ENCODE data around the gene ZHX3.

The ZHX3 gene

GRCh38 chr20:41268917-41269652, 48.4 kb downstream of the ZHX3 start:
- H3K4me3 Mint-ChIP-seq, result no peak overlapping the region
- no peaks in the 10 kb centered on the region for H3K27me3 Mint-ChIP-seq
- no peak overlapping the region for H3K27ac Mint-ChIP-seq
- ATAC-seq, result no peak
- peaks cover 16% of the 10 kb centered on the region for H3K36me3 Mint-ChIP-seq
- H3K9me3 Mint-ChIP-seq, result no peaks in the 10 kb centered on the region
- peaks cover 8% of the 10 kb centered on the region for H3K4me1 Mint-ChIP-seq

- H3K36me3 Mint-ChIP-seq, result peaks cover 14% of the 10 kb centered on the region
- no peaks in the 10 kb centered on the region for H3K9me3 Mint-ChIP-seq
- peaks cover 5% of the 10 kb centered on the region for H3K4me1 Mint-ChIP-seq
- ATAC-seq, result no peak
- no peak overlapping the region for H3K4me3 Mint-ChIP-seq
- no peak overlapping the region for H3K27ac Mint-ChIP-seq
- no peaks in the 10 kb centered on the region for H3K27me3 Mint-ChIP-seq
Observed at GRCh38 chr20:41268402-41268801, 49.1 kb downstream of the ZHX3 start.

DNA sequence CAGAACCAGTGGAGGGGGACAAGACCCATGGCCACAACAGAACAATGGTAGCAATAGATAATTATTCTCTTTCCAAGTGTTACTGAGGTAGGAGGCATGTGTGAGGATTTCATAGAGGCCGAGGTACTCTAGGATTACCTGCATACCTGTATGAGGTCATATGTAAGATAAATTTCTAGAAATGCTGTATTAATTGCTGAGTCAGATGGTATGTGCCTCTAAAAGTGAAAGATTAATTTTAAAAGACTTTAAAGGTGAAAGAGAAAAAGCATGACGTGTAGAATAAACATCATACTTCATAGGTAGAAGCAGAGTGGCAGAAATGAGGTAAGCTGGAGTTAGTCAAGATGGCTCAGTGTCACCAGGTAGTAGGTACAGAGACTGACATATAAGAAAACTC, 51.6 kb downstream of the ZHX3 start:
- Mint-ChIP-seq H3K9me3 (no peaks in the 10 kb centered on the region), H3K27me3 (no peaks in the 10 kb centered on the region), H3K36me3 (peaks cover 14% of the 10 kb centered on the region), H3K27ac (no peak overlapping the region), H3K4me3 (no peak overlapping the region), H3K4me1 (no peaks in the 10 kb centered on the region)
- ATAC-seq, result no peak

- H3K9me3 Mint-ChIP-seq, result no peaks in the 10 kb centered on the region
- H3K27me3 Mint-ChIP-seq, result no peaks in the 10 kb centered on the region
- no peak for ATAC-seq
- H3K4me3 Mint-ChIP-seq, result no peak overlapping the region
- H3K27ac Mint-ChIP-seq, result no peak overlapping the region
- no peaks in the 10 kb centered on the region for H3K4me1 Mint-ChIP-seq
- peaks cover 14% of the 10 kb centered on the region for H3K36me3 Mint-ChIP-seq
Observed at GRCh38 chr20:41264819-41265218, 52.7 kb downstream of the ZHX3 start.

DNA sequence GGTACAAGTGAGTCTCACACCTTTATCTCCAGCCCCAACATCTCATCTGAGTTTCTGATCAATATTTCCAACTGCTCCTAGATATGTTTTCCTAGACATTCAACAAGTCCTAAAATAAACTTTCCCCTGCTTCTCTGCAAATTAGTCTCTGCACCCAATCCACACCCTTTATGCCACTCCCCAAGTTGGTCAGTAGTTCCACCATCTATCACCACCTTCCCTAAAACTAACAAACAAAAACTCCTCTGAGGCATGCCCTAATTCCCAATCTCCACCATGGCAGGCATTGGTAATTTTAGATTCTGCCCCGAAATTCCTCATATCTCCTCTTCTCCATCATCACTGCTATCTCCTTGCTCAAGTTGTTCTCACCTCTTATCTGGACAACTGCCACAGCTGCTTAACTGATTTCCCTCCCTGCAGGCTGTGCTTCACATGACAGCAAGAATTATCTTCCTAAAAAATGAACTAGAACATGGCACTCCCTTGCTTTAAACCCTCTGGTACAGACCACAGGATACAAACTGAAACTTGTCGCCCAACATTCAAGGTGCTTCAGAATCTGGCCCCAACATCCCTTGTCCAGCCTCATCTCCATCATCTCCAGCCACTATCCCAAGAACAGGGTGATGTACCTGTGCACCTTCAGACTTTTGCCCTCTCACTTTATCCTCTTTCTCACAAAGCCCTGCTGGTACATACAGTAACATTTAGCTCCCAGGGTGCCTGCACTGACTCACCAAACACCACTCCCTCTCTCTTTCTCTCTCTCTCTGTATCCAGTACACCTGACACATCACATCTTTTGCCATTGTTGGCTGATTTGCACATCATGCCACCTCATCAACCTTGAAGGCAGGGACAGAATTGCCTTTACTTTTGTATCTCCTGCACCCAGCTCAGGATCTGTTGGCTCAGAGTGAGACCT, 55.5 kb downstream of the ZHX3 start:
- Mint-ChIP-seq H3K9me3 (no peaks in the 10 kb centered on the region), H3K36me3 (peaks cover 2% of the 10 kb centered on the region), H3K27ac (no peak overlapping the region), H3K4me1 (no peaks in the 10 kb centered on the region), H3K4me3 (no peak overlapping the region), H3K27me3 (no peaks in the 10 kb centered on the region)
- ATAC-seq, result no peak

DNA sequence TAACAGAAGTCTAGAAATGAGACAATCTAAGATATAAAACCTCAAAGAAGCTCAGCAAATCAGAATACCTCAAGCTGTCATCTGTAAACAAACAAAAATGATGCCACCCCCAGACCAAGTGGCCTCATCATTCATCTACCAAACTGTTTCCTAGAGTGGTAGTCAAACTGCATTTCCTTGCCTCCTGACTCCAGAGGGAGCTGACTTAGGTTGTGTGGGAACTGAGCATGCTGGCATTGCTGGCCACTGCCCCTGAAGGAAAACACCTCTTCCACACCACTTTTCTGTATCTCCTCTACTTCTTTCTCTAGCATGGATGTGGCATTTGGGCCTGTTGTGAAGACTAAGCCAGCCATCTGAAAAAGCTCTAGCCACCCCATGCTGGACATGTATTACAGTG, 56.3 kb downstream of the ZHX3 start:
- Mint-ChIP-seq H3K4me3 (no peak overlapping the region), H3K9me3 (no peaks in the 10 kb centered on the region), H3K27me3 (no peaks in the 10 kb centered on the region), H3K27ac (no peak overlapping the region), H3K36me3 (no peaks in the 10 kb centered on the region), H3K4me1 (no peaks in the 10 kb centered on the region)
- no peak for ATAC-seq

DNA sequence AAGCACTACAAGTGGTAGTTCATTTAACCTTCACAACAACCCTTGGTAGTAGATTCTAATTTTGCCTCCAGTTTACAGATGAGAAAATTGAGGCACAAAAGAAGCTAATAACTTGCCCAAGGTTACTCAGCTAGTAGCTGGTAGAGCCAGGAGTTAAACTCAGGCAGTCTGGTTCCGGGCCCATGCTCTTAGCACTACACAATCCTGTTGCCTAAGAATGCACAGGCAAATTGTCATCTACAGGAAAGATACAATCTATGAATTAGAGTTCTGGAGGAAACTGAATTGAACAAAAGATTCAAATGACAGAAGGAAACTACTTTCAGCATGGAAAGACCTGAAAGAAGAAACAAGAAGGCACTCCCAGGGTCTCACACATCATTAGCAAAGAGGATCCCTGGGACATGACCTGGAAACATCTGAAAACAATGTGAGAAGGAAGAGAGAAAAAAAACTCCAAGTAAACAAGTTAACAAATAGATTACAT, 56.8 kb downstream of the ZHX3 start:
- no peaks in the 10 kb centered on the region for H3K9me3 Mint-ChIP-seq
- no peaks in the 10 kb centered on the region for H3K4me1 Mint-ChIP-seq
- H3K27ac Mint-ChIP-seq, result no peak overlapping the region
- no peak overlapping the region for H3K4me3 Mint-ChIP-seq
- H3K36me3 Mint-ChIP-seq, result no peaks in the 10 kb centered on the region
- no peaks in the 10 kb centered on the region for H3K27me3 Mint-ChIP-seq
- ATAC-seq, result no peak

- H3K4me1 Mint-ChIP-seq, result no peaks in the 10 kb centered on the region
- no peak overlapping the region for H3K4me3 Mint-ChIP-seq
- peaks cover 5% of the 10 kb centered on the region for H3K36me3 Mint-ChIP-seq
- no peak overlapping the region for H3K27ac Mint-ChIP-seq
- H3K9me3 Mint-ChIP-seq, result no peaks in the 10 kb centered on the region
- H3K27me3 Mint-ChIP-seq, result no peaks in the 10 kb centered on the region
- no peak for ATAC-seq
Observed at GRCh38 chr20:41259309-41259708, 58.2 kb downstream of the ZHX3 start.

GRCh38 chr20:41258474-41258873, 59.1 kb downstream of the ZHX3 start:
- no peaks in the 10 kb centered on the region for H3K27me3 Mint-ChIP-seq
- no peaks in the 10 kb centered on the region for H3K4me1 Mint-ChIP-seq
- ATAC-seq, result no peak
- H3K36me3 Mint-ChIP-seq, result peaks cover 5% of the 10 kb centered on the region
- no peak overlapping the region for H3K4me3 Mint-ChIP-seq
- no peaks in the 10 kb centered on the region for H3K9me3 Mint-ChIP-seq
- H3K27ac Mint-ChIP-seq, result no peak overlapping the region

GRCh38 chr20:41256516-41256915, 61.0 kb downstream of the ZHX3 start:
- Mint-ChIP-seq H3K9me3 (no peaks in the 10 kb centered on the region), H3K36me3 (peaks cover 5% of the 10 kb centered on the region), H3K27me3 (no peaks in the 10 kb centered on the region), H3K27ac (no peak overlapping the region), H3K4me3 (no peak overlapping the region), H3K4me1 (no peaks in the 10 kb centered on the region)
- no peak for ATAC-seq

DNA sequence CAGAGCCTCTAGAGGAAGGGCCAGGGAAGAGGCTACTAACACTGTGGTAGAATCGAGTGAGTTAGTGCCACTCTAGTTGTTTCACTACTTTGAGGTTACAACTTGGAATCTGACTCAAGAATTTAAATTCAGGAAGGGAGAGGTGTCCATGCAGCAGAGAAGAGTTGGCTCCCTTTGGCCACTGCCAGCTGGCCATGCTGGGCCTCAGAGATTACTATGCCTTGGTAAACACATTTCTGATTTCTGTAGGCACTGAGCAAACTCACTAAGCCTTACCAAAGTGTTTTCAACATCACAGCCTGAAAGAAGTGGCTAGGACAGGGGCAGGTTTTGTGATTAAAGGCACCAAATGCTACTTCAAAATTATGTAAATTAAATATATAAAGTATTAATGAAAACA, 61.9 kb downstream of the ZHX3 start:
- Mint-ChIP-seq H3K4me3 (no peak overlapping the region), H3K27ac (no peak overlapping the region), H3K36me3 (peaks cover 5% of the 10 kb centered on the region), H3K9me3 (no peaks in the 10 kb centered on the region), H3K4me1 (no peaks in the 10 kb centered on the region), H3K27me3 (no peaks in the 10 kb centered on the region)
- no peak for ATAC-seq

- ATAC-seq, result peak; percentile 89
- H3K27ac Mint-ChIP-seq, result peak overlapping the region; percentile 33
- H3K9me3 Mint-ChIP-seq, result no peaks in the 10 kb centered on the region
- H3K36me3 Mint-ChIP-seq, result peaks cover 6% of the 10 kb centered on the region
- peaks cover 33% of the 10 kb centered on the region for H3K4me1 Mint-ChIP-seq
- no peak overlapping the region for H3K4me3 Mint-ChIP-seq
- H3K27me3 Mint-ChIP-seq, result no peaks in the 10 kb centered on the region
Observed at GRCh38 chr20:41249411-41250281, 67.9 kb downstream of the ZHX3 start.

DNA sequence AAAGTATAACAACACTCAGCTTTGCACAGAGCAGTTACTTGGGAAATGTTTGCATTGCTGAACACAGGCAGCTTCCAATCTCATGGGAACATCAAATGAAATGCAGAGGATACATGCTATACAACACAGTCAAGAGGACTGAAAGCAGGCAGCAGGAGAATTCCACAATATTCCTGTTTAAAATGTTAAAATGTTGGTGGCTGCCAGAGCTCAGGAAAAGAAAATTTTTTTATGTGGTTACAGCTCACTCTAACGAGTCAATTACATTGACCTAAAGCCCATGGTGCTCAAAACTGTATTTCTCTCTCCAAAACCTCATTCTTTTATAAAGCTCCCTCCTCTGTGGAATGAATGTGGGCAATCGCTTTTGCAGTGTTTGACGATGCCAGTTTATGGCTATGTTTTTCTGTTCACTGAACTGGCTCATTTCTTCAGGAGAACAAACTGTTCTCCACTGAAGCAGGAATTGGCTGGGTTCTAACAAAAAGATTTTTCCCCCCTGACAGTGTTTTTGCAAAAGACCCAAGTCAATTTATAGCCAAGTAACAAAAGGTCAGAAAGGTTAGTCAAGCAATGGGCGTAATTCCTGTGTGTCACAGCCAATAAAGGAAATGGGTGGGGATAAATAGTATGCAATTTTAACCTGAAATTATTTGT, 69.0 kb downstream of the ZHX3 start:
- Mint-ChIP-seq H3K9me3 (no peaks in the 10 kb centered on the region), H3K27ac (peak overlapping the region; percentile 33), H3K4me3 (peak overlapping the region; percentile 48), H3K36me3 (peaks cover 4% of the 10 kb centered on the region), H3K4me1 (peaks cover 33% of the 10 kb centered on the region), H3K27me3 (no peaks in the 10 kb centered on the region)
- ATAC-seq, result peak; percentile 54

- peaks cover 4% of the 10 kb centered on the region for H3K36me3 Mint-ChIP-seq
- no peak for ATAC-seq
- no peaks in the 10 kb centered on the region for H3K27me3 Mint-ChIP-seq
- H3K9me3 Mint-ChIP-seq, result no peaks in the 10 kb centered on the region
- peaks cover 36% of the 10 kb centered on the region for H3K4me1 Mint-ChIP-seq
- H3K4me3 Mint-ChIP-seq, result no peak overlapping the region
- H3K27ac Mint-ChIP-seq, result peak overlapping the region; percentile 33
Observed at GRCh38 chr20:41247523-41248367, 69.8 kb downstream of the ZHX3 start.

Measured in stimulated activated memory B cell treated with anti-CD40 and anti-IgM and Interleukin-4, amounts not matched to agents 10 μg/mL and 1 μg/mL and 100 μg/mL, for 72 hours (primary cell).